ENCODE data around the gene MPP7.
A peak's percentile ranks its signal among the peaks of the same experiment; 100 is the strongest.

The MPP7 gene

GRCh38 chr10:28311104-28311503 lies 8.2 kb upstream of the MPP7 start:
- peaks cover 0 to 4% (median 2%) of the 10 kb centered on the region in 5 donors for H3K27me3 ChIP-seq (ENCODE audit: control insufficient read depth in 5 of 5, insufficient read depth in 4 of 5, low read length in 5 of 5)
- no peaks in the 10 kb centered on the region for H3K36me3 ChIP-seq (ENCODE audit: control insufficient read depth in 5 of 5, insufficient read depth in 5 of 5, low read length in 5 of 5)
- H3K4me3 ChIP-seq (ENCODE audit: low read depth in 1 of 5, low read length in 5 of 5) = no peak overlapping the region
- H3K27ac ChIP-seq (ENCODE audit: low read depth, low read length) = no peak overlapping the region
- H3K4me1 ChIP-seq (ENCODE audit: control insufficient read depth in 5 of 5, insufficient read depth in 5 of 5, low read length in 5 of 5) = peaks cover 0 to 16% (median 0%) of the 10 kb centered on the region in 5 donors
- peaks cover 0 to 2% (median 0%) of the 10 kb centered on the region in 5 donors for H3K9me3 ChIP-seq (ENCODE audit: control insufficient read depth in 5 of 5, low read length in 5 of 5)
- H3K9ac ChIP-seq (ENCODE audit: low read length in 5 of 5) = no peak overlapping the region

- H3K36me3 ChIP-seq (ENCODE audit: control insufficient read depth in 5 of 5, insufficient read depth in 5 of 5, low read length in 5 of 5) = no peaks in the 10 kb centered on the region
- peaks cover 0 to 2% (median 0%) of the 10 kb centered on the region in 5 donors for H3K9me3 ChIP-seq (ENCODE audit: control insufficient read depth in 5 of 5, low read length in 5 of 5)
- peaks cover 0 to 30% (median 15%) of the 10 kb centered on the region in 5 donors for H3K4me1 ChIP-seq (ENCODE audit: control insufficient read depth in 5 of 5, insufficient read depth in 5 of 5, low read length in 5 of 5)
- peaks cover 0 to 4% (median 2%) of the 10 kb centered on the region in 5 donors for H3K27me3 ChIP-seq (ENCODE audit: control insufficient read depth in 5 of 5, insufficient read depth in 4 of 5, low read length in 5 of 5)
- H3K4me3 ChIP-seq (ENCODE audit: low read depth in 1 of 5, low read length in 5 of 5) = no peak overlapping the region
- H3K27ac ChIP-seq (ENCODE audit: low read depth, low read length) = no peak overlapping the region
- no peak overlapping the region for H3K9ac ChIP-seq (ENCODE audit: low read length in 5 of 5)
Observed at GRCh38 chr10:28307267-28307666, 4.4 kb upstream of the MPP7 start.

GRCh38 chr10:28305553-28305952 lies 2.7 kb upstream of the MPP7 start:
- H3K9me3 ChIP-seq (ENCODE audit: control insufficient read depth in 5 of 5, low read length in 5 of 5) = no peaks in the 10 kb centered on the region
- peak overlapping the region; percentile 27 for H3K27ac ChIP-seq (ENCODE audit: low read depth, low read length)
- peaks cover 0 to 4% (median 2%) of the 10 kb centered on the region in 5 donors for H3K27me3 ChIP-seq (ENCODE audit: control insufficient read depth in 5 of 5, insufficient read depth in 4 of 5, low read length in 5 of 5)
- H3K4me1 ChIP-seq (ENCODE audit: control insufficient read depth in 5 of 5, insufficient read depth in 5 of 5, low read length in 5 of 5) = peaks cover 0 to 37% (median 22%) of the 10 kb centered on the region in 5 donors
- H3K36me3 ChIP-seq (ENCODE audit: control insufficient read depth in 5 of 5, insufficient read depth in 5 of 5, low read length in 5 of 5) = no peaks in the 10 kb centered on the region
- H3K9ac ChIP-seq (ENCODE audit: low read length in 5 of 5) = no peak overlapping the region
- H3K4me3 ChIP-seq (ENCODE audit: low read depth in 1 of 5, low read length in 5 of 5) = no peak overlapping the region

GRCh38 chr10:28304032-28304571 lies 1.2 kb upstream of the MPP7 start:
- H3K4me1 ChIP-seq (ENCODE audit: control insufficient read depth in 5 of 5, insufficient read depth in 5 of 5, low read length in 5 of 5) = peaks cover 0 to 37% (median 22%) of the 10 kb centered on the region in 5 donors
- H3K9ac ChIP-seq (ENCODE audit: low read length in 5 of 5) = peak overlapping the region in 1 of 5 donors; percentile 42
- H3K4me3 ChIP-seq (ENCODE audit: low read depth in 1 of 5, low read length in 5 of 5) = peak overlapping the region in 2 of 5 donors; percentile 77 to 89
- peaks cover 0 to 4% (median 2%) of the 10 kb centered on the region in 5 donors for H3K27me3 ChIP-seq (ENCODE audit: control insufficient read depth in 5 of 5, insufficient read depth in 4 of 5, low read length in 5 of 5)
- no peaks in the 10 kb centered on the region for H3K36me3 ChIP-seq (ENCODE audit: control insufficient read depth in 5 of 5, insufficient read depth in 5 of 5, low read length in 5 of 5)
- H3K9me3 ChIP-seq (ENCODE audit: control insufficient read depth in 5 of 5, low read length in 5 of 5) = no peaks in the 10 kb centered on the region
- no peak overlapping the region for H3K27ac ChIP-seq (ENCODE audit: low read depth, low read length)

- peak overlapping the region; percentile 69 to 93 (median 82) for H3K4me3 ChIP-seq (ENCODE audit: low read depth in 1 of 5, low read length in 5 of 5)
- H3K9ac ChIP-seq (ENCODE audit: low read length in 5 of 5) = peak overlapping the region in 4 of 5 donors; percentile 40 to 72 (median 56)
- peaks cover 0 to 37% (median 22%) of the 10 kb centered on the region in 5 donors for H3K4me1 ChIP-seq (ENCODE audit: control insufficient read depth in 5 of 5, insufficient read depth in 5 of 5, low read length in 5 of 5)
- H3K27ac ChIP-seq (ENCODE audit: low read depth, low read length) = no peak overlapping the region
- peaks cover 0 to 4% (median 2%) of the 10 kb centered on the region in 5 donors for H3K27me3 ChIP-seq (ENCODE audit: control insufficient read depth in 5 of 5, insufficient read depth in 4 of 5, low read length in 5 of 5)
- H3K9me3 ChIP-seq (ENCODE audit: control insufficient read depth in 5 of 5, low read length in 5 of 5) = no peaks in the 10 kb centered on the region
- no peaks in the 10 kb centered on the region for H3K36me3 ChIP-seq (ENCODE audit: control insufficient read depth in 5 of 5, insufficient read depth in 5 of 5, low read length in 5 of 5)
Observed at GRCh38 chr10:28302012-28302637, 739 bp downstream of the MPP7 start.

- no peaks in the 10 kb centered on the region for H3K27me3 ChIP-seq (ENCODE audit: control insufficient read depth in 5 of 5, insufficient read depth in 4 of 5, low read length in 5 of 5)
- no peak overlapping the region for H3K4me3 ChIP-seq (ENCODE audit: low read depth in 1 of 5, low read length in 5 of 5)
- no peak overlapping the region for H3K27ac ChIP-seq (ENCODE audit: low read depth, low read length)
- H3K9me3 ChIP-seq (ENCODE audit: control insufficient read depth in 5 of 5, low read length in 5 of 5) = no peaks in the 10 kb centered on the region
- H3K36me3 ChIP-seq (ENCODE audit: control insufficient read depth in 5 of 5, insufficient read depth in 5 of 5, low read length in 5 of 5) = no peaks in the 10 kb centered on the region
- H3K4me1 ChIP-seq (ENCODE audit: control insufficient read depth in 5 of 5, insufficient read depth in 5 of 5, low read length in 5 of 5) = peaks cover 0 to 36% (median 29%) of the 10 kb centered on the region in 5 donors
- no peak overlapping the region for H3K9ac ChIP-seq (ENCODE audit: low read length in 5 of 5)
Observed at GRCh38 chr10:28300027-28300426, 2.8 kb downstream of the MPP7 start.

GRCh38 chr10:28298951-28299350 lies 3.9 kb downstream of the MPP7 start:
- no peaks in the 10 kb centered on the region for H3K9me3 ChIP-seq (ENCODE audit: control insufficient read depth in 5 of 5, low read length in 5 of 5)
- H3K9ac ChIP-seq (ENCODE audit: low read length in 5 of 5) = no peak overlapping the region
- H3K36me3 ChIP-seq (ENCODE audit: control insufficient read depth in 5 of 5, insufficient read depth in 5 of 5, low read length in 5 of 5) = no peaks in the 10 kb centered on the region
- H3K4me3 ChIP-seq (ENCODE audit: low read depth in 1 of 5, low read length in 5 of 5) = no peak overlapping the region
- H3K27me3 ChIP-seq (ENCODE audit: control insufficient read depth in 5 of 5, insufficient read depth in 4 of 5, low read length in 5 of 5) = no peaks in the 10 kb centered on the region
- H3K27ac ChIP-seq (ENCODE audit: low read depth, low read length) = no peak overlapping the region
- peaks cover 0 to 39% (median 33%) of the 10 kb centered on the region in 5 donors for H3K4me1 ChIP-seq (ENCODE audit: control insufficient read depth in 5 of 5, insufficient read depth in 5 of 5, low read length in 5 of 5)

- H3K9ac ChIP-seq (ENCODE audit: low read length in 5 of 5) = no peak overlapping the region
- H3K4me1 ChIP-seq (ENCODE audit: control insufficient read depth in 5 of 5, insufficient read depth in 5 of 5, low read length in 5 of 5) = peaks cover 0 to 36% (median 18%) of the 10 kb centered on the region in 5 donors
- H3K4me3 ChIP-seq (ENCODE audit: low read depth in 1 of 5, low read length in 5 of 5) = no peak overlapping the region
- H3K9me3 ChIP-seq (ENCODE audit: control insufficient read depth in 5 of 5, low read length in 5 of 5) = no peaks in the 10 kb centered on the region
- no peaks in the 10 kb centered on the region for H3K36me3 ChIP-seq (ENCODE audit: control insufficient read depth in 5 of 5, insufficient read depth in 5 of 5, low read length in 5 of 5)
- H3K27ac ChIP-seq (ENCODE audit: low read depth, low read length) = no peak overlapping the region
- no peaks in the 10 kb centered on the region for H3K27me3 ChIP-seq (ENCODE audit: control insufficient read depth in 5 of 5, insufficient read depth in 4 of 5, low read length in 5 of 5)
Observed at GRCh38 chr10:28296023-28296422, 6.8 kb downstream of the MPP7 start.

GRCh38 chr10:28295336-28295735 lies 7.5 kb downstream of the MPP7 start:
- Histone ChIP-seq H3K27ac (ENCODE audit: low read depth, low read length) (peak overlapping the region; percentile 45), H3K27me3 (ENCODE audit: control insufficient read depth in 5 of 5, insufficient read depth in 4 of 5, low read length in 5 of 5) (no peaks in the 10 kb centered on the region), H3K9ac (ENCODE audit: low read length in 5 of 5) (peak overlapping the region in 1 of 5 donors; percentile 60), H3K36me3 (ENCODE audit: control insufficient read depth in 5 of 5, insufficient read depth in 5 of 5, low read length in 5 of 5) (no peaks in the 10 kb centered on the region), H3K4me1 (ENCODE audit: control insufficient read depth in 5 of 5, insufficient read depth in 5 of 5, low read length in 5 of 5) (peaks cover 0 to 36% (median 18%) of the 10 kb centered on the region in 5 donors), H3K9me3 (ENCODE audit: control insufficient read depth in 5 of 5, low read length in 5 of 5) (no peaks in the 10 kb centered on the region), H3K4me3 (ENCODE audit: low read depth in 1 of 5, low read length in 5 of 5) (no peak overlapping the region)

- Histone ChIP-seq H3K9ac (ENCODE audit: low read length in 5 of 5) (peak overlapping the region in 2 of 5 donors; percentile 27 to 60), H3K27ac (ENCODE audit: low read depth, low read length) (peak overlapping the region; percentile 45), H3K27me3 (ENCODE audit: control insufficient read depth in 5 of 5, insufficient read depth in 4 of 5, low read length in 5 of 5) (no peaks in the 10 kb centered on the region), H3K4me1 (ENCODE audit: control insufficient read depth in 5 of 5, insufficient read depth in 5 of 5, low read length in 5 of 5) (peaks cover 0 to 36% (median 18%) of the 10 kb centered on the region in 5 donors), H3K4me3 (ENCODE audit: low read depth in 1 of 5, low read length in 5 of 5) (no peak overlapping the region), H3K9me3 (ENCODE audit: control insufficient read depth in 5 of 5, low read length in 5 of 5) (no peaks in the 10 kb centered on the region), H3K36me3 (ENCODE audit: control insufficient read depth in 5 of 5, insufficient read depth in 5 of 5, low read length in 5 of 5) (no peaks in the 10 kb centered on the region)
Observed at GRCh38 chr10:28294809-28295208, 8.1 kb downstream of the MPP7 start.

Data from subcutaneous abdominal adipose tissue (tissue), 5 donors.